ENCODE data around the gene MUC5B.

The MUC5B gene

DNA sequence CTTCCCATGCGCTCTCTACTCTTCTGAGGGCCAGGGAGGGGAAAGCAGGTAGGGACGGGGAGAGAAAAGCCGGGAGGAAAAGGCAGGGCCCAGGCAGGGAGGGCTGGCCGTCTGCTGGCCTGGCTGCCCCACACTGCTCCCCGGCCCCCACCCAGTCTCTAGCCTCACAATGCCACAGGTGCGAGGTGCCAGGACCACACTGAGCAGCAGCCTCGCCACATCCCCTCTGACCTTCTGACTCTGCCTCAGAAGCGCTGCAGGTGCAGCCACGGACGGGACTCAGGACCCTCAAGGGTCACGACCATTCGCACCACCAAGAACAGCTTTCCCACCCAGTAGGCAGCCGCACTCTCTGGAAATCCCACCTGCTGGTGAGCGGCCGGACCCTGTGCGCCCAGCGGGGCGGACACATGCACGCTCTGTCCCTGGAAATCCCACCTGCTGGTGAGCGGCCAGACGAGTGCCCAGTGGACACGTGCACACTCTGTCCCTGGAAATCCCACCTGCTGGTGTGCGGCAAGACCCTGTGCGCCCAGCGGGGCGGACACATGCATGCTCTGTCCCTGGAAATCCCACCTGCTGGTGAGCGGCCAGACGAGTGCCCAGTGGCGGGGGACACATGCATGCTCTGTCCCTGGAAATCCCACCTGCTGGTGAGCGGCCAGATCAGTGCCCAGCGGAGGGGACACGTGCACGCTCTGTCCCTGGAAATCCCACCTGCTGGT lies 66.5 kb downstream of the MUC5B start:
- no peak for DNase-seq

- DNase-seq, result no peak
Measured at GRCh38 chr11:1290052-1291040, 67.5 kb downstream of the MUC5B start.

- no peak for DNase-seq
Measured at GRCh38 chr11:1291295-1292017, 68.6 kb downstream of the MUC5B start.

- no peak for DNase-seq
Measured at GRCh38 chr11:1292018-1292643, 69.3 kb downstream of the MUC5B start.

DNA sequence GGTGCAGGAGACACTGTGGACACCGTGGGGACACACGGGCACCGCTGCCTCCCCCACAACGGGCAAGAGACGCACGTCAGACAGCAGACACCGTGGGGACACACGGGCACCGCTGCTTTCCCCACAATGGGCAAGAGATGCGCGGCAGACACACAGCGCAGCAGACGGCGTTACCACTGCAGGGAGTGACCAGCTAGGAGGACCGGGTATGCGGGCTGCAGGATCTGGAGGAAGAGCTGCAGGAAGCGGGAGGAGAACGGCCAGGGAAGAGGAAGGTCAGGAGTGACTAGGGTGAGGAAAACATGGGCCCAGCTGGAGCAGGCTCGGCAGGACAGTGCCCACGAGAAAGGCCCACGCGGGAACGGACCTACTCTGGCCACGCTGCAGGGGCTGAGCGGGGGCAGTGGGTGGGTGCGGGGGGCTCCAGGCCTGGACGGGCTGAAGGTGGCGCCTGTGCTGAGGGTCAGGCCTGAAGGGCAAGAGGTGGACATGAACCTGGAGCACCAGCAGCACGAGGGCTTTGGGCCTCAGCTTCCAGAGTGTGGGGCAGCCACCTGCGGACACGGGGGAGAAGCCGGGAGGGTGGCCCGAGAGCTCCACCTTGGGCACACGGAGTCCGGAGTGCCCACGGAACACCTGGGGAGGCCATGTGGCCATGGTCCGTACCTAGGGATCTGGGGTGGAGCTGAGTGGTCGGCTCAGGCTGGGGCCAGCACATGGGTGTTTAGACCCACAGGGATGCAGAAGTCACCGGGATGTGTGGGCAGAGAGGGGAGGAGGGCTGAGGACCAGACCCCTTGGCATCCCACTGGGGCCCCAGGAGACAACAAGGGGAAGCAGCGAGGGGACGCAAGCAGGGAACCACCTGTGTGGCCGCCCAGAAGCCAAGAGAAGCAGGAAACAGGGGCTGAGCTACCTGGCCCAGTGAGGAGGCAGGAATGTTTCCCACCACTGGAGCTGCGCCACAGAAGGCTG lies 70.1 kb downstream of the MUC5B start:
- DNase-seq, result no peak

- peak; percentile 15 for DNase-seq
Measured at GRCh38 chr11:1293619-1294015, 70.8 kb downstream of the MUC5B start.

DNA sequence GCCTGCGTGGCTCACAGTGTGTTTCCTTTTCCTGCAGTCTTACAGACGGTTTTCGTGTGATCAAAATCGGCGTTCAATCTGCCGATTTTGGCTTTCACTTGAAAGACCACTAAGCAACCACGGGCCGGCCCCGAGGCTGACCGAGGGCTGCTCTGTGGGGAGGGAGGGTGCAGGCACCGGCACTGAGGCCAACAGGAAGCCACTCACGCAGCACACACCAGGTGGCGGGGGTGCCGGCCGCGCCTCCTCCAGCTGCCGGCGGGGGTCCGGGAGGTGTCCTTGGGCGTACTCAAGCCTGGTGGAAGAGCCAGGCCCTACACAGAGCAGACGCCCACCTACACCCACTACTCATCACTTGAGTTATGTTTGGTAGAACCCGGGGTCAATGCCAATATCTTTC lies 72.2 kb downstream of the MUC5B start:
- no peak for DNase-seq

GRCh38 chr11:1295591-1295990 lies 72.7 kb downstream of the MUC5B start:
- no peak for DNase-seq

GRCh38 chr11:1296287-1296686 lies 73.4 kb downstream of the MUC5B start:
- DNase-seq, result no peak

- no peak for DNase-seq
Measured at GRCh38 chr11:1297011-1297575, 74.2 kb downstream of the MUC5B start.

- DNase-seq, result no peak
Measured at GRCh38 chr11:1297576-1298473, 75.0 kb downstream of the MUC5B start.

DNA sequence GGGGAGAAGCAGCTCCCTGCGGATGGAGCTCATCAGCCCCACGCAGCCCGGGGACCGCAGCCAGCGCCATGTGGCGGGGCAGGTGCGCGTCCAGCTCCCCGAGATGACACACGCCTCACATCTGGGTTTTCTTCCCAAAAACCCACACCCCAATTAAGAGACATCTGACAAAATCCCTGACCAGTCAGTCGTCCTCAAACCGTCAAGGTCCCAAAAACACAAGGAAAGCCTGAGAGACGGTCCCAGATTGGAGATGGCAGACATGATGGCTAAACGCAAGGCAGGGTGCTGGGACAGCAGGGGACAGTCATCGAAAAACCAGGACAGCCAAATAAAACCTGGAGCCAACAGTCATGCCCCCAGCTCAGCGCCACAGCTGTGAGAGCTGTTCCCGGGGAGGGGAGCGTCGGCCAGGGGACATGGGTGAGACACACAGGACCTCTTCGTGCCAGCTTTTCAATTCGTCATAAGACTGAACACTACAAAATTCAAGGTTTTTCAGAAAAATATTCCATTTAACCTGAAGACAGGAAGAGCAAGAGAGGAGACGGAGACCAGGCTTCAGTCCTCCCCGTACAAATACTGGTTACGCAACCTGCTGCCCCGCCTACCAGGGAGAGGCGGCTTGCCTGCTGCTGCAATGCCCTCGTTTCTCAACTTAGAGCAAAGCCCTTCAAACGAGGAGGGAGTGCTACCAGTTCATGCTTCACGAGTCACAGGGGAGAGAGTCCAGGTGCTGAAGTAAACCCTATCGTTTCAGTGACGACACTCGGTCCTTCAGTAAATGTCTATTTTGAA lies 76.0 kb downstream of the MUC5B start:
- DNase-seq, result no peak

DNA sequence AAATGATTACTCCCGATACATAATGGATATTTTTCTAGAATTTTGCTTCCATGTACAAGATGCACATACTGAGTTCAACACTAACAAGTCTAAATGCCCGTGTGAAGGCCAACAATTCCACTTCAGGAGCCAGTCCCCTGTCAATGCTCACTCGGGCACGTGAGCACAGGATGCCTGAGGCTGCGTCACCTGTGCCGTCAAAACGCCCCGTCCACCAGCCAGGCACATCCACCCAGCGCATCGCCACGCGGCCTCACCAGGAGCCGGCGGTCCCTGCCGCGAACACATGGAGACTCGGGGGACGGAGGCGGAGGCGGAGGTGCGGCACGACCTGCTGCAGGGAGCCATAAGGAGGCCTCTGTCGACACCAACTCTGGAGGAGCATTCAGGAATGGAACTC lies 76.8 kb downstream of the MUC5B start:
- no peak for DNase-seq

GRCh38 chr11:1300121-1300520 lies 77.3 kb downstream of the MUC5B start:
- no peak for DNase-seq

GRCh38 chr11:1300569-1301187 lies 77.8 kb downstream of the MUC5B start:
- no peak for DNase-seq

- DNase-seq, result no peak
Measured at GRCh38 chr11:1301220-1302000, 78.5 kb downstream of the MUC5B start.

DNA sequence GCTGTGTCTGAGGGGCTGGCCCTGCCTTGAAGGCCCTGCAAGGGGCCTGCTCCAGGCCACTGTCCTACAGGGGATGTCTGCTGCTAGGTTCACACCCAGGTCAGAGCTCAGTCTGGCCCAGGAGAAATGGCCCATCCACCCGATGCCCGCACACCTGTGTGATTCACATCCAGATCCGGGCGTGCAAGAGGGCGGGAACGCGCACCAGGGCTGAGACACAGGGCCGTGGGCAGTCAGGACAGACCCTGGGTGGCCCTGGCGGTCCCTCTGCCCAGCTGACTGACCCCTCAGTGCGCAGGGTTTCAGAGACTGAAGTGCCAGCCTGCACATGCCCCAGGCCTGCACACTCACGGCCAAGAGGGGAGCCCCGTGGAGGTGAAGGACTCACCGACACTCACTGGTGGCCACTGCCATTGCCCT lies 79.2 kb downstream of the MUC5B start:
- DNase-seq, result no peak

Measured in CD4-positive, alpha-beta T cell treated with Interleukin-6 for 4 hours (primary cell).